Measurements from ENCODE around the gene DYNC2I2.

DNA sequence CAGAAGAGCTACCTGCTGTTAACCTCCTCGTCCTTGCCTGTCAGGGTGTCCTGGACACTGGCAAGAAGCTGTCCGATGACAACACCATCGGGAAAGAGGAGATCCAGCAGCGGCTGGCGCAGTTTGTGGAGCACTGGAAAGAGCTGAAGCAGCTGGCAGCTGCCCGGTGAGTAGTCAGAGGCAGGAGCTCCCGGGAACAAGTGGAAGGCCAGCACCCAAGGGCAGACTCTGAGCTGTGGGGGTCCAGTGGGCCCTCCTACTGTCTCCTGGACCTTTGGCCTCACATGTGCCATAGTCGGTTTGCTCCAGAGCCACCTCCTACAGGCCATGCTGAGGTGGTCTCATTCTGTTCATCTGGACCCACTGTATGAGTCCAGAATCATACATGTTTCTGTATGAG, 38.7 kb downstream of the DYNC2I2 start:
- TF ChIP-seq POLR2AphosphoS5 (IDR thresholded peaks at IDR 0.05) (no peak), POLR2A (IDR thresholded peaks at IDR 0.05) (no peak), CTCF (IDR thresholded peaks at IDR 0.05) (no peak)

All from breast epithelium (tissue), 3 donors.